DMS114 treated with DMSO at 0.1 percent for 48 hours (cell line): ENCODE results near the gene NYAP1.
"Not testable (repeated sequence)": the region's sequence is repeated elsewhere in the genome, so short reads cannot be mapped to it uniquely, and the experiment has no call there.

Experiments
- DNase-seq: peaks from one replicate; lab custom pipeline; 2025; ENCODE audit not compliant: unreplicated experiment; lab: John Stamatoyannopoulos, UW

NYAP1 gene

DNA sequence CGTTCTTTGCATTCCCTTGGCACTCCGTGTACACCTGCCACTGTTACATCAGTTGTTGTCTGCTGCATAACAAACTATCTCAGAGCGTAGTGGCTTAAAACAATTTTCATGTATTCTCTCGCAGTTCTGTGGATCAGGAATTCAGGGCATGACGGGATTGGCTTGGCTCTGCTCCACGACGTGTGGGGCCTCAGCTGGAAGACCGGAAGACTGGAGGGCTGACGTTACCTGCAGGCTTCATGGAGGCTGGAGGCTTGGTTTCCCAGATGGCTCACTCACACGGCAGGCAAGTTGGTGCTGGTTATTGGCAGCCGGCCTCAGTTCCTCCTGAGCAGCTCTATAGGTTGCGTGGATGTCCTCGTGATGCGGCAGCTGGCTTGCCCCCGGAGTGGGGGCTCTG is 25.5 kb downstream of the NYAP1 start:
- DNase-seq, result no peak

DNA sequence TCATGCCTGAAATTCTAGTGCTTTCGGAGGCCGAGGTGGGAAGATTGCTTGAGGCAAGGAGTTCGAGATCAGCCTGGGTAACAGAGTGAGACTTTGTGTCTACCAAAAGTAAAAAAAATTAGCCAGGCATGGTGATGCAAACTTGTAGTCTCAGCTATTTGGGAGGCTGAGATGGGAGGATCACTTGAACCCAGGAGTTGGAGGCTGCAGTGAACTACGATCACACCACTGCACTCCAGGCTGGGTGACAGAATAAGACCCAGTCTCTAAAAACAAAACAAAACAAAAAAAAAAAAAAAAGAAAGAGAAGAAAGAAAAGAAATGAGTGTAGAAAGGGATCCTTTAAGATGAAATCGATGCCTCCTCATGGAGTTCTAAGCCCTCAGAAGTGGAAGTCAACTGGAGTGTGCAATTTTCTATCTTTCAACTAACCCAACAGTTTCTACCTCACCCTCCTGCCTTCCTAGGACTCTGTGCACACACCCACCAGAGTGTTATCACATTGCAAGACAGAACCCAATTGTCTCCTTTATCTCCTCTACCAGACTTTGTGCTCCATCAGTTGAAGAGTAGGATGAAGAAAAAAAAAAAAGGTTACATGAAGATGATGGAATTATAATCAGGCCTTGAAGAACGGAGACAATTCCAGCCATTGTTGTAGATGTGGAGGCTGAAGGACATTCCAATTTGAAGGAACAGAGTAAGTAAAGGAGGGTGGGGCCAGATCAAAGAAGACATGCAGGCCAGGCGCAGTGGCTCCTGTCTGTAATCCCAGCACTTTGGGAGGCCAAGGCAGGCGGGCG is 26.9 kb downstream of the NYAP1 start:
- DNase-seq, result no peak

DNA sequence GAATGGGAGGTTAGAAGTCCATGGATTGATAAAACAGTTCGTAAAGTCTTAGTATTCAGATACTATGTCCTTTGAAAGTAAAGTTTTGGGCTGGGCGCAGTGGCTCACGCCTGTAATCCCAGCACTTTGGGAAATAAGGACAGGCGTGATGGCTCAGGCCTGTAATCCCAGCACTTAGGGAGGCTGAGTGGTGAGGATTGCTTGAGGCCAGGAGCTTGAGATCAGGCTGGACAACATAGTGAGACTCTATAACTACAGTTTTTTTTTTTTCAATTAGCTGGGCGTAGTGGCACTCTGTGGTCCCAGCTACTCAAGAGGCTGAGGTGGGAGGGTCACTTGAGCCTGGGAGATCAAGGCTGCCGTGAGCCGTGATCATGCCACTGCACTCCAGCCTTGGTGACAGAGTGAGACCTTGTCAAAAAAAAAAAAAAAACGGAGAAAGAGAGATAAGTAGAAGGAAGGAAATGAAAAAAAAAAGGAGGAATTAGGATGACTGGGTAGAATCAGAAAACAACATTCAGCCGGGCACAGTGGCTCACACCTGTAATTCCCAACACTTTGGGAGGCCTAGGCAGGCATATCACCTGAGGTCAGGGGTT is 29.6 kb downstream of the NYAP1 start:
- DNase-seq, result no peak

DNA sequence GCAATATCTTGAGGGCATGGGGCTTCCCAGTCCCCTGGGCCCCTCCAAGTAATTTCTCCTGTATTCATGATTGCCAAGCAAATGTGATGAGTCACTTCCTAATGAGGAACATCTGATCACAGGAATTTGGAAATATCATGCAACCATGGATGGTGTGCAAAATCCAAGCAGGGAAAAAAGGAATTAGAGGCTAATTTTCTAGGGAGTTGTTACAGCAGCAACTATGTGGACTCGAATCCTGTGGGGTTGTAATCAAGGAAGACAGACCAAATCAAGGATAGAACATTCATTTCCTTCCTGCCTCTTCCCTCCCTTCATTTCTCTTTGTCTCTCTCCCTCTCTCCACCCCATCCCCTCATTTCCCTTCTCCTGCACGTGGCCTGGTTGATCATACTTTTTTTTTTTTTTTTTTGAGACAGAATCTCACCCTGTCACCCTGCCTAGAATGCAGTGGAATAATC is 31.4 kb downstream of the NYAP1 start:
- DNase-seq, result no peak

DNA sequence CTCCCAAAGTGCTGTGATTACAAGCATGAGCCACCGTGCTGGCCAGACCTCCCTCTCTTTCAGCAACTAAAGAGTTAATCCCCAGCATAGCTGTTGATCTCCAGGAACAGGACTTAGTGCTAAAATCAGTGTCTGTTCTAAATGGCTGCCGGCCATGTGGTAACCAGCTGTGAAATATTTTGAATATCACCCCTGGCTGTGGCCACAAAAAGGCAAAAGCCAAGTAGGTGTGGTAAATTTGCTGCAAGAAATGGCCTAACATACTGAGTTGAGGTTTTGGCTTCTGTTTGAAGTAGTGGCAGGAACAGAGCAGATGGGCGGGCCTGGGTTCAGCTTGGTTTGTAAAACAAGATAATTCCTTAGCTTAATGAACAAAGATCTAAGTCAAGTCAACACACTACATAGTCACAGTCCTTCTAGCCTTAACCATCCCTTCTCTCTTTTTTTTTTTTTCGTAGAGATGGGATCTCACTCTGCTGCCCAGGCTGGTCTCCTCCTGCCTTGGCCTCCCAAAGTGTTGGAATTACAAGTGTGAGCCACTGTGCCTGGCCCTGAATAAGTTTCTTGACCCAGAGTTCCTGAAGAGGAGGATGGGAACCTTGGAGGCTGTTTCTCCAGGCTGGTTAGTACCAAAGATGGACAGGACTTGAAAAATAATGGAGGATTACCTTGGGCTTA is 32.5 kb downstream of the NYAP1 start:
- no peak for DNase-seq

DNA sequence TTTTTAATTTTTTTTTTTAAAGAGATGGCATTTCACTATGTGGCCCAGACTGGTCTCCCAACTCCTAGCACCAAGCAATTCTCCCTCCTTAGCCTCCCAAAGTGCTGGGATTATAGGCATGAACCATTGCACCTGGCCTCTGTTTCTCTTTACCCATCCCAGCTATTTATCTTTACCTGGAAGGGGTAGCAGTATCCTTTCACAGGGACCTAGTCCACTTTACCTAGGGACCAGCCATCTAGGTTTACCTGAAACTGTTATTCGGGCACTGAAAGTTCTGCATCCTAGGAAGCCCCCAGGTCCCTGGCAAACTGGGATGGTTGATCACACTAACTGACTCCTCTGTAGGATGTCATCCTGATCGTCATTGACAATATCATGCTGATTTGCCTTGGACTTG is 33.6 kb downstream of the NYAP1 start:
- DNase-seq, result no peak

DNA sequence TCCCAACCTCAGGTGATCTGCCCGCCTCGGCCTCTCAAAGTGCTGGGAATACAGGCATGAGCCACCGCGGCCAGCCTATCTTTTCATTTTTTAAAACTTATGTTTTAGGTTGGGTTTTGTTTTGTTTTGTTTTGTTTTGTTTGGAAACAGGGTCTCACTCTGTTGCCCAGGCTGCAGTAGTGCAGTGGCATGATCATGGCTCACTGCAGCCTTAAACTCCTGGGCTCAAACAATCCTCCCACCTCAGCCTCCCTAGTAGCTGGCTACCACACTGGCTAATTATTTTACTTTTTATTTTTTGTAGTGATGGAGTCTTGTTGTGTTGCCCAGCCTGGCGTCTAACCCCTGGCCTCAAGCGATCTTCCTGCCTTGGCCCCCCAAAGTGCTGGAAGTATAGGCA is 35.9 kb downstream of the NYAP1 start:
- DNase-seq, result no peak

DNA sequence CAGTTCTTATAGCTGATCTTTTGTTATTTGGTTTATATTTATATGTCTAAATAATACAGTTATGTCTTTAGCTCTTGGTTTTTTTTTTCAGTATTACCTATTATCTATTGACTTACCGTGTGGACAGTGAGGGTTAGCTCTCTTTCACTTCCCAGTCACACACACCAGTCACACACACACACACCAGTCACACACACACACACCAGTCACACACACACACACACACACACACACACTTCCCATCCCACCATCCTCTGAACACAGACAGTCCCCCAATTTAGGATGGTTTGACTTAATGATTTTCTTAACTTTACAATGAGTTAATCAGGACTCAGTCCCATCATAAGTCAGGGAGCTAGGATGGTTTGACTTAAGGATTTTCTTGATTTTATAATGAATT is 36.4 kb downstream of the NYAP1 start:
- no peak for DNase-seq

DNA sequence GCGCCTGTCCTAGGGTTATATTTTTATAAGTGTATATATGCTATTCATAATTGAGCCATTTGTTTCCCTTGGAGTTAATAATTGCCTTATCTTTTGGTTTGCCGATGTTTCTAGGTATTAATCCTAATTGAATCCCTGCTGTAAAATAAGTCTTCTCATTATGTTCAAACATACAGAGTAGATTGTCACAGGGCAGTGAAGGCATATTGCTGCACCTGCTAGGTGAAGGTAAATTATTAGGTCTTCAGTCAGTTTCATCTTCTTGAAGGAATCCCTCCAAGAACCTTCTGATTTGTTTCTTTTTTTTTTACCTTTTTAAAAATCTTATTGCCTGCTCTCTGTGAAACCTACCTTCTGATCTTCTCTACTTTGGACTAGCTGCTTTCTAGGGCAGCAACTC is 37.3 kb downstream of the NYAP1 start:
- no peak for DNase-seq

DNA sequence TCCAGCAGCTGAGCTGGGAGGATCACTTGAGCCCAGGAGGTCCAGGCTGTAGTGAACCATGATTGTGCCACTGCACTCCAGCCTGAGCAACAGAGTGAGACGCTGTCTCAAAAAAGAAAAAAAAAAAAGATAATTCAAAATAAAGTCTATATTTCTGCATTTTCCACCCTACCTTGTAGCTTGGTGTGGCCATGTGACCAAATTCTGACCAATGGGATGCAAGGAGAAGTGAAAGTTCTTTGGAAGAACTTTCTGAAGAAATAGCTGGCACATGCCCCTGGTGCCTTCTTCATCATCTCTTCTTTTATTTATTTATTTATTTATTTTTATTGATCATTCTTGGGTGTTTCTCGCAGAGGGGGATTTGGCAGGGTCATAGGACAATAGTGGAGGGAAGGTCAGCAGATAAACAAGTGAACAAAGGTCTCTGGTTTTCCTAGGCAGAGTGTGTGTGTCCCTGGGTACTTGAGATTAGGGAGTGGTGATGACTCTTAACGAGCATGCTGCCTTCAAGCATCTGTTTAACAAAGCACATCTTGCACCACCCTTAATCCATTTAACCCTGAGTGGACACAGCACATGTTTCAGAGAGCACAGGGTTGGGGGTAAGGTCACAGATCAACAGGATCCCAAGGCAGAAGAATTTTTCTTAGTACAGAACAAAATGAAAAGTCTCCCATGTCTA is 38.3 kb downstream of the NYAP1 start:
- not testable (repeated sequence) for DNase-seq

DNA sequence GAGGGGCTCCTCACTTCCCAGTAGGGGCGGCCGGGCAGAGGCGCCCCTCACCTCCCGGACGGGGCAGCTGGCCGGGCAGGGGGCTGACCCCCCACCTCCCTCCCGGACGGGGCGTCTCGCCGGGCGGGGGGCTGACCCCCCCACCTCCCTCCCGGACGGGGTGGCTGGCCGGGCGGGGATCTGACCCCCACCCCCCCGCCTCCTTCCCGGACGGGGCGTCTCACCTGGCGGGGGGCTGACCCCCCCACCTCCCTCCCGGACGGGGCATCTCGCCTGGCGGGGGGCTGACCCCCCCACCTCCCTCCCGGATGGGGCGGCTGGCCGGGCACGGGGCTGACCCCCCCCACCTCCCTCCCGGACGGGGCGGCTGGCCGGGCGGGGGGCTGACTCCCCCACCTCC is 39.5 kb downstream of the NYAP1 start:
- DNase-seq, result not testable (repeated sequence)

DNA sequence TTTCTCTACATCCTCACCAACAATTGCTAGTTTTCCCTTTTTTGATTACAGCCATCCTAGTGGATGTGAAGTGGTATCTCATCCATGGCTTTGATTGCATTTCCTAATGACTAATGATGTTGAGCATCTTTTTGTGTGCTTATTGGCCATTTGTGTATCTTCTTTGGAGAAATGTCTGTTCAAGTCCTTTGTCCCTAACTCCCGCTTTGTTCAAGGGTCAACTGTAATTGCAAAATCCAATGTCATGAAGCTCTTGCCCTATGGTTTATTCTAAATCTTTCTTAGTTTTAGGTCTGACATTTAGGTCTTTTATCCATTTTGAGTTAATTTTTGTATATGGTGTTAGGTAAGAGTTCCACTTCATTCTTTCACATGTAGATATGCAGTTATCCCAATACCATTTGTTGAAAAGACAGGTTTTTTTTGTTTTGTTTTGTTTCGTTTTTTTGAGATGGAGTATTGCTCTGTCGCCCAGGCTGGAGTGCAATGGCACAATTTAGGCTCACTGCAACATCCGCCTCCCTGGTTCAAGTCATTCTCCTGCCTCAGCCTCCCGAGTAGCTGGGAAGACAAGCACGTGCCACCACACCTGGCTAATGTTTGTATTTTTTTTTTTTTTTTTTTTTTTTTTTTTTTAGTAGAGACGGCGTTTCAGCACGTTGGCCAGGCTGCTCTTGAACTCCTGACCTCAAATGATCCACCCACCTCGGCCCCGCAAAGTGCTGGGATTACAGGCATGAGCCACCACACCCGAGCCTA is 44.6 kb downstream of the NYAP1 start:
- not testable (repeated sequence) for DNase-seq

DNA sequence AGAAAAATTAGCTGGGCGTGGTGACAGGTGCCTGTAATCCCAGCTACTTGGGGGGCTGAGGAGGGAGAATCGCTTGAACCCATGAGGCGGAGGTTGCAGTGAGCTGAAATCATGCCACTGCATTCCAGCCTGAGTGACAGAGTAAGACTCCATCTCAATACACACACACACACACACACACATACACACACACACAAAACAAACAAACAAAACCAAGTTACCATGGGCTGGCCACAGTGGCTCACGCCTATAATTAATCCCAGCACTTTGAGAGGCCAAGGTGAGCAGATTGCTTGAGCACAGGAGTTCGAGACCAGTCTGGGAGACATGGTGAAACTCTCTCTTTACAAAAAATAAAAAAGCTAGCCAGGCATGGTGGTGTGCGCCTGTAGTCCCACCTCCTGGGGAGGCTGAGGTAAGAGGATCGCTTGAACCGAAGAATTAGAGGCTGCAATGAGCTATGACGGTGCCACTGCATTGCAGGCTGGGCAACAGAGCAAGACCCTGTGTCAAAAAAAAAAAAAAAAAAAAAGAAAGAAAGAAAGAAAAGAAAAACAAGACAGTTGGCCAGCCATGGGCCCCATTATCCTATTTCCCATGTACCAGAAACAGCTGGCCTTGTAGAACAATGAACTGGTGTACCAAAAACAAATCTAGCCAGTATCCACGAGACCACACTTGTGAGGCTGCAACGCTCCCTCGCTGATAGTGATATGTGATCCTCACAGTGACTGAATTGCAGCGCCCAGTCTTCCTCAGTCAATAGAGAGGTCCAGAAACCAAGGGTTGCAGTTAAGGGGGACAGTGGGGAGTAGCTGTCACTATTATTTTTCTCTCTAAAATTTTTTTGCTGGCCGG is 48.7 kb downstream of the NYAP1 start:
- DNase-seq, result no peak

DNA sequence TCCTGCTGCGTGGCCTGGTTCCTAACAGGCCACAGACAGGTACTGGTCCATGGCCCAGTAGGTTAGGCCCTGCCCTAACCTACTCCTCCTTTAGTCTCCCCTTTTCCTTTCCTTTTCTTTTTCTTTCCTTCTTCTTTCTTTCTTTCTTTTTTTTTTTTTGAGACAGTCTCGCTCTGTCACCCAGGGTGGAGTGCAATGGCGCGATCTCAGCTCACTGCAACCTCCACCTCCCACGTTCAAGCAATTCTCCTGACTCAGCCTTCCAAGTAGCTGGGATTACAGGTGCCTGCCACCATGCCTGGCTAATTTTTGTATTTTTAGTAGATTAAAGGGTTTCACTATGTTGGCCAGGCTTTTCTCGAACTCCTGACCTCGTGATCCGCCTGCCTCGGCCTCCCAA is 52.3 kb downstream of the NYAP1 start:
- not testable (repeated sequence) for DNase-seq

DNA sequence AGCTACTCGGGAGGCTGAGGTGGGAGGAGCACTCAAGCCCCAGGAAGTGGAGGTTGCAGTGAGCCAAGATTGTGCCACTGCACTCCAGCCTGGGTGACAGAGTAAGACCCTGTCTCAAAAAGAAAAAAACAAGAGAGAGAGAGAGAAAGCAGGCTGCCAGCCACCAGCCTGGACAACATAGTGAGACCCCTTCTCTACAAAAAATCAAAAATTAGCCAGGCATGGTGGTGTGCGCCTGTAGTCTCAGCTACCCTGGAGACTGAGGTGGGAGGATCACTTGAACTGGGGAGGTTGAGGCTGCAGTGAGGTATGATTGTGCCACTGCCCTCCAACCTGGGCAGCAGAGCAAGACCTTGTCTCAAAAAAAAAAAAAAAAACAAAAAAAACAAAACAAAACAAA is 53.0 kb downstream of the NYAP1 start:
- not testable (repeated sequence) for DNase-seq

DNA sequence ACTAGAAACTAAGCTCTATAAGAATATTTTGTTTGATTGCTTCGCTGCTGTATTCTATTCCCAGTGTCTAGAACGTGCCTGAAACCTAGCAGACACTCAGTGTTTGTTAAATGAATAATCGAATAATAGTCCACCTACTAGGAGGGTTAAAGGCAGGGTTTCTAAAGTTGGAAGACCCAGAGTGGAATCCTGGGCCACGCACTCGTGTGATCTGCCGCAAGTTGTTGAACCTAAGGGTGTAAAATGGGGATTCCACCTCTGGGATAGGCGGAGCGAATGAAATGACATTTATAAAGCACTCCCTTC is 54.6 kb downstream of the NYAP1 start:
- DNase-seq, result no peak

DNA sequence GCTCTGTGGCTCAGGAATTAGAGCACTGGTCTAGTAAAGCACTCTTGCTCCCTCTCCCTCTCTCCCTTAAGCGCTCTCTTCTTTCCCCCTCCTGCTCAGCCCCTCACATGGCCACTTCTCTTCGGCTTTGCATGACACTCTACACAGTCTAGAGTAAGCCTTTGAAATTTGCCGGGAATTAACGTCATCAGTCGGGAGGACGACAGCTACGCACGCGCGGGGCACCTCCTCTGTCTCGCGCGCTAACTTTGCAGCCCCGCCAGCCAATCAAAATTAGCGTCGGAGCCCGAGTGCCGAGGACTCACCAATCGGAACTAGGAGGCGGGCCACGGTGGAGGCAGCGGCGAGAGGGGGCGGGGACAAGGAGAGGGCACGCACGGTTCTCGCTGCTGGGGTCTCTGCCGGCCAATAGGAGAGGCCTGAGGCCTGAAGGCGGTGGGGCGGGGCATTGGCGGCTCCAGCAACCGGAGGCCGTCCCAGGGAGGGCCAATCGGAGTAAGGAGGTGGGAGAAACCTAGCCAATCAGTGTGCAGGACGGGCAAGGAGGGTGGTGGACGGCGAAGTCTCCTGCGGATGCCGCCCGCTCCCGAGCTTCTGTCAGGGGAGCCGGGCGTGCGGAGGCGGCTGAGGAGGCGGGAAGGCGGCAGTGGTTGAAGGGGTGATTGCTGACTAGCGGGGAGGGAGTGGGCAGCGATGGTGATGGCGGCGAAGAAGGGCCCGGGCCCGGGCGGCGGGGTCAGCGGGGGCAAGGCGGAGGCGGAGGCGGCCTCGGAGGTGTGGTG is 55.1 kb downstream of the NYAP1 start, which contains the start of gene AGFG2:
Gene AGFG2, plus strand, starts transcription at position 550 of the 782 bp plus-strand sequence. Its CDS starts 144 bp downstream, at position 694.
- peak; percentile 98 for DNase-seq

DNA sequence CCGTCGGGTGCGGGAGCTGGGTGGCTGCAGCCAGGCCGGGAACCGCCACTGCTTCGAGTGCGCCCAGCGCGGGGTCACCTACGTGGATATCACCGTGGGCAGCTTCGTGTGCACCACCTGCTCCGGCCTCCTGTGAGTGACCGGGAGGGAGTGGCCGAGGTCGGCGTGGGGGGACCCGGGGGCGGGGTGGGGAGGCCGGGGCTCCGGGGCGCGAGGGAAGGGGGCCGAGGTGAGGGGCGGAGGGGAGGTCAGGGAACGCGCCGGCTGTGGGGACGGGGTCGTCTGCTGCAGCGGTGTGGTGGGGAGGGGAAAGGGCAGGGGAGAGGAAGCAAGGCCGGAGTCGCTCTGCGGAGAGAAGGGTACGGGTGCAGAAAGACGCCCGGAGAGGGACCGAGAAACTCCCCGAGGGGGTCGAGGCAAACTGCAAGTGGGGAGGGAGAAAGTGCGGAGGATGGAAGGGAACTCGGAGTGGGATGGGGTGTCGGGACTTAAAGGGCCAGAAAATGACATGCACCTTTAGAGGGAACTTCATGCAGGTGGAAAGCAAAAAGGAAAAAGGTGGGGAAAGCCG is 55.8 kb downstream of the NYAP1 start:
- DNase-seq, result no peak
